ENCODE data around the gene DHX30. TPM values are rescaled to one million over a fixed set of nuclear protein-coding genes. Genes with fewer than 3 reads are reported as not detected.

The DHX30 gene
- total RNA-seq, 1 donor from 2014 or later, result 49.8 TPM

- H3K9me3 ChIP-seq (replicated peaks), result no peaks in the 10 kb centered on the region
- H3K27me3 ChIP-seq (ENCODE audit: low read depth), result no peaks in the 10 kb centered on the region
- H3K4me3 ChIP-seq, result no peak overlapping the region
- no peak for TF ChIP-seq CTCF (IDR thresholded peaks at IDR 0.05; ENCODE audit: borderline replicate concordance)
- peaks cover 82% of the 10 kb centered on the region for H3K36me3 ChIP-seq
- intact Hi-C loops (cut with micrococcal nuclease), result no loop called here
- peak overlapping the region; percentile 42 for H3K27ac ChIP-seq (replicated peaks)
- no peak for DNase-seq
- H3K4me1 ChIP-seq, result peaks cover 46% of the 10 kb centered on the region
These were observed 96.7 kb downstream of the DHX30 start for GRCh38 chr3:47899495-47900108.

Small RNAs within 50 kb of the gene (microRNA-seq; reads per million reads assigned to microRNA genes)
- 29.6 reads per million, percentile 43 among the genes with 10 or more reads in this experiment for gene MIR1226

Other genes with a start within 250 kb of the DHX30 start
- 0.22 TPM for gene CSPG5, start 224.3 kb upstream of the DHX30 start, total RNA-seq
- 22.9 TPM for gene SMARCC1, start 21.2 kb upstream of the DHX30 start, total RNA-seq
- gene MAP4, start 213.3 kb downstream of the DHX30 start, total RNA-seq, result 662 TPM

Measured in left ventricle myocardium inferior (tissue), 1 donor.